Esophagus squamous epithelium (tissue), 5 donors: ENCODE measurements around the gene TK2. TPM values are rescaled to one million over a fixed set of nuclear protein-coding genes. Genes with fewer than 3 reads are reported as not detected.

Experiments
- DNase-seq: peaks from one replicate; lab custom pipeline; 2025; lab: John Stamatoyannopoulos, UW
- H3K27ac ChIP-seq, 4 donors: fragments of 200-600 bp; sonication (generic); one replicate each; pipeline ENCODE4 v1.5.1; 2016 to 2019; ENCODE audit warnings: mild to moderate bottlenecking in 1 of 4
- H3K27me3 ChIP-seq, 4 donors: fragments of 200-600 bp; sonication (generic); 1 replicate in 3 of 4; 2 replicates in 1 of 4; pipeline versions ENCODE4 v1.5.1 to v1.6.0; 2017 to 2021; ENCODE audit warnings: antibody characterized with exemption in 1 of 4
- H3K36me3 ChIP-seq, 3 donors: fragments of 200-600 bp; sonication (generic); one replicate each; pipeline ENCODE4 v1.5.1; 2016 to 2019
- H3K4me1 ChIP-seq, 3 donors: fragments of 200-600 bp; sonication (generic); one replicate each; pipeline ENCODE4 v1.5.1; 2017 to 2019
- H3K4me3 ChIP-seq, 4 donors: fragments of 200-600 bp; sonication (generic); 1 replicate in 3 of 4; 2 replicates in 1 of 4; pipeline ENCODE4 v1.5.1; 2016 to 2019; ENCODE audit warnings: mild to moderate bottlenecking in 2 of 4, moderate library complexity in 1 of 4
- H3K9me3 ChIP-seq, 3 donors: fragments of 200-600 bp; sonication (generic); one replicate each; pipeline ENCODE4 v1.5.1; 2016 to 2019
- CTCF ChIP-seq, 6 experiments: fragments of 450-650 bp in 4 of 6; fragments of 200-600 bp in 2 of 6; sonication (generic) in 2 of 6; IDR thresholded peaks; one replicate each; pipeline ENCODE4 v1.5.1; 2016 to 2019; ENCODE audit warnings: antibody characterized with exemption in 6 of 6, mild to moderate bottlenecking in 4 of 6, moderate library complexity in 4 of 6
- POLR2A ChIP-seq, 4 donors: fragments of 450-650 bp; IDR thresholded peaks; one replicate each; pipeline ENCODE4 v1.6.1; 2017; ENCODE audit warnings: antibody characterized with exemption in 4 of 4, mild to moderate bottlenecking in 4 of 4, moderate library complexity in 3 of 4
- WGBS, 2 donors: methylation state at CpG; one replicate each; pipeline ENCODE4 v1.1.5; 2018; 5-methylcytosine and 5-hydroxymethylcytosine counted together
- intact Hi-C: fragments of 100-400 bp; cut with DNase I; formaldehyde crosslinking; loops from one replicate; pipeline ENCODE4 v1.15.0; 2022
- total RNA-seq, 4 donors: library from RNA; depleted of rRNA; stranded (reverse); fragments of >200 nt; gene quantifications; one replicate each; pipeline ENCODE4 v1.1.0, GENCODE V29; 2016
- donor health status: DM: yes; HTN: yes; CAD: no.

The TK2 gene
- total RNA-seq, 4 donors from 2014 or later = 5.6 to 22.5 (median 13.5) TPM

- peaks cover 0 to 94% (median 4%) of the 10 kb centered on the region in 3 donors for H3K36me3 ChIP-seq
- TF ChIP-seq CTCF (IDR thresholded peaks at IDR 0.05) (no peak), POLR2A (IDR thresholded peaks at IDR 0.05) (no peak)
- no peaks in the 10 kb centered on the region for H3K9me3 ChIP-seq
- H3K4me3 ChIP-seq = no peak overlapping the region
- no peak overlapping the region for H3K27ac ChIP-seq
- intact Hi-C loops = no loop called here
- H3K27me3 ChIP-seq = no peaks in the 10 kb centered on the region
- no peak for DNase-seq
- H3K4me1 ChIP-seq = peaks cover 0 to 12% (median 0%) of the 10 kb centered on the region in 3 donors
- WGBS, 2 donors = 83 to 89% methylated on average over 2 of the region's 2 CpGs
Measured at GRCh38 chr16:66537236-66537635, 12.7 kb downstream of the TK2 start.

- Histone ChIP-seq H3K9me3 (no peaks in the 10 kb centered on the region), H3K4me3 (no peak overlapping the region)
Measured at GRCh38 chr16:66536525-66536924, 13.4 kb downstream of the TK2 start.

GRCh38 chr16:66534376-66534799 lies 15.5 kb downstream of the TK2 start:
- intact Hi-C loops = no loop called here
- DNase-seq = no peak

More at GRCh38 chr16:66536525-66536924, 13.4 kb downstream of the TK2 start:
- peaks cover 0 to 96% (median 4%) of the 10 kb centered on the region in 3 donors for H3K36me3 ChIP-seq
- WGBS, 2 donors = 83 to 94% methylated on average over 3 of the region's 4 CpGs
- TF ChIP-seq POLR2A (IDR thresholded peaks at IDR 0.05) (no peak), CTCF (IDR thresholded peaks at IDR 0.05) (no peak)
- intact Hi-C loops = no loop called here
- no peak for DNase-seq
- H3K4me1 ChIP-seq = peaks cover 0 to 12% (median 0%) of the 10 kb centered on the region in 3 donors
- no peaks in the 10 kb centered on the region for H3K27me3 ChIP-seq
- no peak overlapping the region for H3K27ac ChIP-seq

GRCh38 chr16:66529475-66529874 lies 20.4 kb downstream of the TK2 start:
- Histone ChIP-seq H3K36me3 (peaks cover 24 to 99% (median 33%) of the 10 kb centered on the region in 3 donors), H3K4me1 (peaks cover 0 to 9% (median 2%) of the 10 kb centered on the region in 3 donors), H3K27ac (no peak overlapping the region), H3K4me3 (no peak overlapping the region), H3K27me3 (no peaks in the 10 kb centered on the region), H3K9me3 (no peaks in the 10 kb centered on the region)
- TF ChIP-seq CTCF (IDR thresholded peaks at IDR 0.05) = no peak
- TF ChIP-seq POLR2A (IDR thresholded peaks at IDR 0.05) = no peak
- no peak for DNase-seq
- intact Hi-C loops = no loop called here
- WGBS, 2 donors = 86 to 88% methylated on average over 6 of the region's 6 CpGs

More at GRCh38 chr16:66534376-66534799, 15.5 kb downstream of the TK2 start:
- no peaks in the 10 kb centered on the region for H3K27me3 ChIP-seq
- H3K36me3 ChIP-seq = peaks cover 8 to 99% (median 22%) of the 10 kb centered on the region in 3 donors
- H3K4me1 ChIP-seq = peaks cover 0 to 7% (median 0%) of the 10 kb centered on the region in 3 donors
- TF ChIP-seq CTCF (IDR thresholded peaks at IDR 0.05) (no peak), POLR2A (IDR thresholded peaks at IDR 0.05) (no peak)
- 100% methylated on average over 1 of the region's 1 CpG for WGBS, 2 donors
- no peak overlapping the region for H3K4me3 ChIP-seq
- H3K9me3 ChIP-seq = no peaks in the 10 kb centered on the region
- H3K27ac ChIP-seq = no peak overlapping the region

GRCh38 chr16:66528294-66528693 lies 21.6 kb downstream of the TK2 start:
- intact Hi-C loops = no loop called here
- DNase-seq = no peak
- Histone ChIP-seq H3K36me3 (peaks cover 24 to 92% (median 33%) of the 10 kb centered on the region in 3 donors), H3K4me1 (peaks cover 0 to 21% (median 11%) of the 10 kb centered on the region in 3 donors), H3K27me3 (no peaks in the 10 kb centered on the region), H3K9me3 (no peaks in the 10 kb centered on the region), H3K4me3 (no peak overlapping the region), H3K27ac (no peak overlapping the region)
- TF ChIP-seq CTCF (IDR thresholded peaks at IDR 0.05) (no peak), POLR2A (IDR thresholded peaks at IDR 0.05) (no peak)
- WGBS, 2 donors = 92 to 94% methylated on average over 5 of the region's 5 CpGs
